K562 (cell line): Measurements from ENCODE around the gene CEP89. TPM values are rescaled to one million over a fixed set of nuclear protein-coding genes. Genes with fewer than 3 reads are reported as not detected.

Experiments used
- ATAC-seq: fragments of 200-7000 bp; cut with Tn5 transposase; 3 replicates; pipeline ENCODE4 v1.9.1; 2020; ENCODE audit warnings: moderate library complexity
- BruUV-seq: library from RNA; stranded (reverse); fragments of 400-500 nt; replicated peaks from 2 replicates; lab custom pipeline; 2021; lab: Mats Ljungman, UMichigan
- CTCF ChIA-PET: fragments of 300-600 bp; formaldehyde crosslinking; extraction: SDS; loops from one replicate; lab custom pipeline; 2021; ENCODE audit warnings: low intra/inter-chr PET ratio; lab: Yijun Ruan, JAX
- POLR2A ChIA-PET: fragments of 300-600, 350-650 bp; sonication (Branson Sonifier 250); formaldehyde crosslinking; extraction: SDS; loops from one replicate; lab custom pipeline; 2021; ENCODE audit warnings: antibody characterized with exemption, inconsistent platforms; lab: Yijun Ruan, JAX
- DNase-seq, 4 experiments: peaks; one replicate each; pipeline versions ENCODE4 v3.0.0 to v3.0.0-alpha.2; 2011 to 2018; ENCODE audit warnings: low spot score in 3 of 4, mixed read lengths in 3 of 4; ENCODE audit errors: extremely low read depth in 1 of 4
- FAIRE-seq: peaks from 2 replicates; lab custom pipeline; 2011; peaks lifted over from hg19 to GRCh38; lab: Jason Lieb, UNC
- H2AFZ ChIP-seq: 2 replicates; pipeline ENCODE4 v1.6.0; 2011; ENCODE audit warnings: low read depth, low read length, control low read depth, inconsistent platforms
- H3K27ac ChIP-seq: fragments of 200-600 bp; 3 replicates; pipeline ENCODE4 v1.8.0; 2011; ENCODE audit warnings: low read depth, mild to moderate bottlenecking, control low read depth, inconsistent platforms, low read length, moderate library complexity, mixed read lengths; ENCODE audit errors: extremely low read depth
- H3K27me3 ChIP-seq, 2 experiments: fragments of 300-600 bp in 1 of 2; 2 replicates in 1 of 2; 3 replicates in 1 of 2; pipeline versions ENCODE4 v1.6.0 to v1.8.0; 2011; ENCODE audit warnings: inconsistent platforms in 2 of 2, low read length in 2 of 2, mild to moderate bottlenecking in 1 of 2, mixed read lengths in 1 of 2, moderate library complexity in 1 of 2; ENCODE audit not compliant: control insufficient read depth in 2 of 2, insufficient read depth in 2 of 2
- H3K36me3 ChIP-seq: fragments of 300-600 bp; 3 replicates; pipeline ENCODE4 v1.8.0; 2011; ENCODE audit warnings: mild to moderate bottlenecking, low read length, inconsistent platforms; ENCODE audit not compliant: control insufficient read depth, insufficient read depth
- H3K4me1 ChIP-seq, 2 experiments: fragments of 200-600 bp in 1 of 2; replicated peaks in 1 of 2; 2 replicates in 1 of 2; 3 replicates in 1 of 2; pipeline versions ENCODE4 v1.5.1 to v1.8.0; 2011; ENCODE audit warnings: inconsistent platforms in 2 of 2, low read length in 2 of 2, mild to moderate bottlenecking in 1 of 2, mixed read lengths in 1 of 2, moderate library complexity in 1 of 2; ENCODE audit not compliant: control insufficient read depth in 2 of 2, insufficient read depth in 2 of 2
- H3K4me2 ChIP-seq: 2 replicates; pipeline ENCODE4 v1.6.1; 2011; ENCODE audit warnings: low read length, control low read depth, inconsistent platforms, mixed read lengths; ENCODE audit not compliant: insufficient read depth
- H3K4me3 ChIP-seq: fragments of 200-600 bp; sonication (generic), shearing (Covaris generic); 2 replicates; pipeline ENCODE4 v1.5.1; 2016; ENCODE audit warnings: control low read depth, inconsistent platforms
- H3K79me2 ChIP-seq: fragments of 200-600 bp; 3 replicates; pipeline ENCODE4 v1.8.0; 2011; ENCODE audit warnings: low read length, inconsistent platforms; ENCODE audit not compliant: control insufficient read depth, insufficient read depth
- H3K9ac ChIP-seq, 2 experiments: 2 replicates each; pipeline versions ENCODE4 v1.6.0 to v1.6.1; 2011; ENCODE audit warnings: low read depth in 2 of 2, low read length in 2 of 2, control low read depth in 1 of 2, inconsistent platforms in 1 of 2, mild to moderate bottlenecking in 1 of 2, mixed read lengths in 1 of 2; ENCODE audit not compliant: insufficient read depth in 1 of 2
- H3K9me1 ChIP-seq: one replicate; pipeline ENCODE4 v1.6.0; 2011; ENCODE audit warnings: inconsistent platforms, mild to moderate bottlenecking, low read length, moderate library complexity; ENCODE audit not compliant: control insufficient read depth, insufficient read depth
- H3K9me3 ChIP-seq: replicated peaks from 2 replicates; pipeline ENCODE4 v1.5.1; 2011; ENCODE audit warnings: low read depth, low read length, inconsistent platforms; ENCODE audit not compliant: control insufficient read depth, insufficient read depth
- H4K20me1 ChIP-seq: replicated peaks from 2 replicates; pipeline ENCODE4 v1.6.1; 2011; ENCODE audit warnings: low read length, inconsistent platforms, mixed read lengths; ENCODE audit not compliant: control insufficient read depth, insufficient read depth
- CBX1 ChIP-seq: sonication (generic); IDR thresholded peaks from 2 replicates; pipeline ENCODE4 v1.6.1; 2016; ENCODE audit warnings: antibody characterized with exemption, low read depth, mild to moderate bottlenecking
- GABPB1 ChIP-seq: sonication (generic); formaldehyde crosslinking; IDR thresholded peaks from 2 replicates; pipeline ENCODE4 v1.8.0; 2022; ENCODE audit warnings: mild to moderate bottlenecking, missing genetic modification reagents
- HMG20B ChIP-seq: fragments of 250-450 bp; sonication (Bioruptor Pico); IDR thresholded peaks from 2 replicates; pipeline ENCODE4 v1.5.0; 2021; ENCODE audit warnings: mild to moderate bottlenecking
- IRF2 ChIP-seq: sonication (generic); formaldehyde crosslinking; IDR thresholded peaks from 2 replicates; pipeline ENCODE4 v1.8.1; 2022; ENCODE audit warnings: mild to moderate bottlenecking, missing genetic modification reagents
- MXI1 ChIP-seq: IDR thresholded peaks from 2 replicates; pipeline ENCODE4 v1.6.1; 2011; ENCODE audit warnings: low read depth, mild to moderate bottlenecking, improper control_type of control experiment, low read length
- PHB2 ChIP-seq: fragments of 450-650 bp; IDR thresholded peaks from 2 replicates; pipeline ENCODE4 v1.6.1; 2017; ENCODE audit warnings: low read depth
- PURB ChIP-seq: sonication (generic); formaldehyde crosslinking; IDR thresholded peaks from 2 replicates; pipeline ENCODE4 v1.9.0; 2021; ENCODE audit warnings: low read depth, mild to moderate bottlenecking, missing genetic modification reagents
- REST ChIP-seq, 2 experiments: fragments of 450-650 bp; formaldehyde crosslinking in 1 of 2; IDR thresholded peaks; 2 replicates each; pipeline versions ENCODE4 v1.4.0 to v1.6.1; 2014 to 2020; ENCODE audit warnings: mild to moderate bottlenecking in 2 of 2, borderline replicate concordance in 1 of 2, low read depth in 1 of 2
- ZC3H4 ChIP-seq: sonication (generic); formaldehyde crosslinking; IDR thresholded peaks from 2 replicates; pipeline ENCODE4 v1.9.0; 2021; ENCODE audit warnings: missing genetic modification reagents, borderline replicate concordance
- ZFP91 ChIP-seq: sonication (generic); formaldehyde crosslinking; IDR thresholded peaks from 2 replicates; pipeline ENCODE4 v1.8.0; 2022; ENCODE audit warnings: mild to moderate bottlenecking, missing genetic modification reagents
- ZZZ3 ChIP-seq: fragments of 450-650 bp; IDR thresholded peaks from 2 replicates; pipeline ENCODE4 v1.6.1; 2016; ENCODE audit warnings: antibody characterized with exemption, mild to moderate bottlenecking, moderate library complexity
- WGBS: fragments of 100-300 bp; shearing (Covaris generic); methylation state at CpG from one replicate; pipeline ENCODE4 v1.1.6; 2016; ENCODE audit warnings: low coverage, mixed read lengths; ENCODE audit not compliant: insufficient coverage; ENCODE audit errors: missing lambda C conversion rate; 5-methylcytosine and 5-hydroxymethylcytosine counted together
- in situ Hi-C: fragments of 300-500 bp; cut with MboI; formaldehyde crosslinking; loops from 4 replicates; pipeline ENCODE4 v1.15.0; 2018; ENCODE audit warnings: inconsistent platforms, mixed read lengths
- intact Hi-C: fragments of 100-400 bp; cut with micrococcal nuclease; formaldehyde crosslinking; loops from 2 replicates; pipeline ENCODE4 v1.14.2; 2022
- polyA plus RNA-seq, 8 experiments: library from polyadenylated mRNA; depleted of rRNA in 4 of 8; stranded (reverse) in 5 of 8; unstranded in 3 of 8; fragments of >200 nt; fragmentation: Nextera tagmentation in 2 of 8; fragmentation: Illumina TruSeq in 1 of 8; extraction: Ambion mirVana in 2 of 8; extraction: Trizol in 1 of 8; gene quantifications; 2 replicates each; pipeline versions ENCODE4 v1.2.1 to v1.2.3, GENCODE V29; 2011 to 2014; ENCODE audit warnings: inconsistent platforms in 1 of 8, missing spikeins in 1 of 8
- total RNA-seq, 7 experiments: library from RNA; depleted of rRNA in 6 of 7; stranded (reverse); fragments of >200 nt in 6 of 7; fragmentation: Illumina TruSeq in 2 of 7; extraction: Trizol in 2 of 7; gene quantifications; 2 replicates each; pipeline versions ENCODE4 v1.2.1 to v1.2.3, GENCODE V29; 2011 to 2021; ENCODE audit warnings: low replicate concordance in 1 of 7

The CEP89 gene
- total and polyA plus RNA-seq, 9 of the 15 experiments (the other 6 are each of a cell fraction or from before 2014, with no cell fraction given) = 5.5 to 15.0 (median 7.2) TPM

DNA sequence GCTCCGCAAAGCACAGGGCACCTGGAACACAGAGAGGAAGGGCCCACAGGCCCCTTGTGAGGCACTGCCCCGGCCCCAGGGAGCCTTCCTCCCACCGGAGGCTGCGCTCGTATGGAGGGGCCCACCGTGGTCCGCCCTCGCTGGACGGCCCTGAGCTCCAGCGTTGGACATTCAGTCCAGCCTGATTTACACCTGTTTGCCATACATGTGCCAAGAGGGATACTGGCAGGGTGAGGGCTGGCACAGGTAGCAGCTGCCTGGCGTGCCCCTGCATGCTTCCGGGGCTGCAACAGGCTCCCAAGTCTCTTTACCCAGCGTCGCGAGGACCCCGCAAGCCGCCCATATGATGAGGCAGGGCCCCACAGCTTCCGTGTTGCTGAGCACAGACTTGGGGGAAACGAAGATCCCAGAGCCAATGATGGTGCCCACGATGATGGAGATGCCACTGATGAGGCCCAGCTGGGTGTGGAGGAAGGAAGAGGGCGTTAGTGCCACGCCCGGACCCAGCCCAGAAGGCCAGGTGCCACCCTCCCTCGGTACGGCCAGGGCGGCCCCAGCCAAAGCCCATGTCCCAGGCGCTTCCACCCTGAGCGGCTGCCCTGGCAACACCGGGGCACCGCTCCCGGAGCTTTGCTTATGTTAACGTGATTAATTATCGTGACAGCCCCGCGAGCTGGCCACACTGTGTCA lies 107.3 kb downstream of the CEP89 start (continued):
- TF ChIP-seq GABPB1 (CRISPR knock-in tag) (no peak), ZZZ3 (no peak), ZFP91 (CRISPR knock-in tag) (no peak), PURB (CRISPR knock-in tag) (no peak), ZC3H4 (CRISPR knock-in tag) (no peak), PHB2 (no peak), MXI1 (no peak), IRF2 (CRISPR knock-in tag) (no peak), CBX1 (no peak)

DNA sequence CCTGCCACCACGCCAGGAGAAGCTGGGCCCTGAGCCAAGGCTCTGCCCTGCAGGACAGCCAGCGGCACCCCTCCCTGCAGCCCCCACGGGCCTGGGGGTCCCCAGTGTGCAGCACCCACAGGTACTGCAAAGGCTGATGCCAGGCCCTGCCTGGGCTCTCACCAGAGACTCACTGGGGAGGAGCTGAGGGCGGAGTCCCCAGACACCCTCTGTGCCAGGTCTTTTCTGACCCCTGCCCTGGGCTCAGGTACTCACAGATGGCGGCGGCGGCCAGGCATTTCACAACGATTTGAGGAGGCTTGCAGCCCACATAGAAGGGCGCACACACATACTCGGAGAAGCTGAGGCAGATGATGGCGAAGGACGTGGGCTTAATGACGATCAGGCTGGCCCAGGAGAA lies 107.9 kb downstream of the CEP89 start:
- no peak overlapping the region for H3K9ac ChIP-seq
- CTCF ChIA-PET = no interaction called here
- DNase-seq = no peak
- H3K4me2 ChIP-seq = no peak overlapping the region
- H3K36me3 ChIP-seq = no peaks in the 10 kb centered on the region
- 6% methylated on average over 13 of the region's 13 CpGs for WGBS
- H3K4me1 ChIP-seq = peaks cover 0 to 16% of the 10 kb centered on the region in 2 experiments; a peak in 1 of 5 replicates
- no peaks in the 10 kb centered on the region for H3K9me3 ChIP-seq
- no peak overlapping the region for H2AFZ ChIP-seq
- POLR2A ChIA-PET = no interaction called here
- H3K9me1 ChIP-seq = no peaks in the 10 kb centered on the region
- no peak overlapping the region for H3K27ac ChIP-seq
- peaks cover 27 to 63% of the 10 kb centered on the region in 2 experiments for H3K27me3 ChIP-seq
- BruUV-seq = no TSS peak
- intact Hi-C loops (no loop called here), in situ Hi-C loops (no loop called here)
- H4K20me1 ChIP-seq = no peaks in the 10 kb centered on the region
- H3K4me3 ChIP-seq = no peak overlapping the region
- no peaks in the 10 kb centered on the region for H3K79me2 ChIP-seq
- FAIRE-seq = no peak
- ATAC-seq = no peak
- TF ChIP-seq HMG20B (CRISPR knock-in tag) (no peak), REST (IDR thresholded peaks at IDR 0.05; ENCODE audit: borderline replicate concordance) (no peak), REST (CRISPR knock-in tag; IDR thresholded peaks at IDR 0.05; ENCODE audit: low read depth) (no peak)
